Hematopoietic multipotent progenitor cell (in vitro differentiated cells): ENCODE measurements around the gene IQUB. TPM values are rescaled to one million over a fixed set of nuclear protein-coding genes. Genes with fewer than 3 reads are reported as not detected.
A peak's percentile ranks its signal among the peaks of the same experiment; 100 is the strongest.
"Not testable (repeated sequence)": the region's sequence is repeated elsewhere in the genome, so short reads cannot be mapped to it uniquely, and the experiment has no call there.

ENCODE experiments used
- DNase-seq, 3 donors: peaks; one replicate each; pipeline ENCODE4 v3.0.0-alpha.2; 2011 to 2015; ENCODE audit warnings: low read depth in 2 of 3, low spot score in 2 of 3
- total RNA-seq: library from RNA; depleted of rRNA; stranded (reverse); fragments of >200 nt; gene quantifications from one replicate; pipeline ENCODE4 v1.2.3, GENCODE V29; 2012

IQUB gene
- total RNA-seq, 1 donor, result under 0.01 TPM

- peak; percentile 5 to 73 (median 35) for DNase-seq
Measured at GRCh38 chr7:123494193-123494796, 40.1 kb downstream of the IQUB start.

GRCh38 chr7:123492485-123492884, 41.9 kb downstream of the IQUB start:
- no peak for DNase-seq

DNA sequence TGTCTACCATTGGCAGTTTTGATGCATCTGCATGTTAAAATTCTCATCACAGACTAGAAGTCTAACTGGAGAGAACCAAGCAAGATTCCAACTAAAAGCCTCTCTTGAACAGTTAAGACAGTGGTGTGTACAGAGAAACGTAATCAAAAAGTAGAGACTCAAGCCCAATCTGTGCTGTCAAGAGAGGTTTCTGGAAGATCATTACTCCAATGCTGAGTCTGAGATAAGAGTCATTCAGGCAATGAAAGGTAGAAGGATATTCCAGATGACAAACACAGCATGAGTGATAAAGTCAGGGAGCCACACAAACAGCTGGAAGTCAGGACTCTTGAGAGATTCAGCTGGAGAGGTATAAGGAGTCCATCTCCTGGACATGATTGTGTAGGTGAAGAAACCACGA, 48.7 kb downstream of the IQUB start:
- no peak for DNase-seq

GRCh38 chr7:123485187-123485586, 49.2 kb downstream of the IQUB start:
- DNase-seq, result no peak

DNA sequence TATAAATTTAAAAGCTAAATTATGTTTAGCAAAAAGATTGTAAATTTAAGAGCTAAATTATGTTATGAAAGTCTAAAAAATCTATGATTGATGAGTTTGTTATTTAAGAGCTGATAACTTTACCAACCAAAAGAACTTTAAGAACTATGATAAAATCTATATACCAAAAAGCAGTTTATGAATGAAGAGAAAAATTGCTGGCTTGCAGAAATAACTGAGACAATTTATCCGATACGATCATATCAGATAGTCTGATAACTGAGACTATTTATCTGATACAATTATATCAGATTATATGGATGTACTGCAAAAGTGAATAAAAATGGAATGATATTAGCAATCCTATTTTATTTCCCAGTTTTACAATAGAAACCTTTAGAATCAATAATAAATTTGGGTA, 50.2 kb downstream of the IQUB start:
- DNase-seq, result no peak

DNA sequence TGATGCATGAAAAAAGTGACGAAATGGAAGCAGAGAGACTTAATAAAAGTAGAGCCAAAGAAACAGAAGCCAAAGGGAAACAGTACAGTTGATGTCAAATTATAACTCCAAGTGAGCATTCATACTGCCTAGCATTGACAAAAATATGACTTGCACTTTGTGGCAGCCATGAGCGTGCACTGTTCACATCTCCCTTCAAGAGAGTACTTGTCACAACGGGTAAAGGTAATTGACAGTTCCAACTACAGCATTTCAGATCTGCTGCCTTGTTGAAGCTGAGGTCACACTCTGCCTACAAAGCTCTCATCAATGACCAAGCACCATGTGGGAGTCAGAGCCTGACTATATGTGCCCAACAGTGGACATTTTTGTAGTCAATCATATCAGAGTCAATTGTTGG, 54.3 kb downstream of the IQUB start:
- no peak for DNase-seq

GRCh38 chr7:123478056-123478455, 56.3 kb downstream of the IQUB start:
- DNase-seq, result not testable (repeated sequence)

- no peak for DNase-seq
Measured at GRCh38 chr7:123472750-123473445, 61.5 kb downstream of the IQUB start.

- no peak for DNase-seq
Measured at GRCh38 chr7:123472327-123472726, 62.1 kb downstream of the IQUB start.

GRCh38 chr7:123468303-123468702, 66.1 kb downstream of the IQUB start:
- no peak for DNase-seq

DNA sequence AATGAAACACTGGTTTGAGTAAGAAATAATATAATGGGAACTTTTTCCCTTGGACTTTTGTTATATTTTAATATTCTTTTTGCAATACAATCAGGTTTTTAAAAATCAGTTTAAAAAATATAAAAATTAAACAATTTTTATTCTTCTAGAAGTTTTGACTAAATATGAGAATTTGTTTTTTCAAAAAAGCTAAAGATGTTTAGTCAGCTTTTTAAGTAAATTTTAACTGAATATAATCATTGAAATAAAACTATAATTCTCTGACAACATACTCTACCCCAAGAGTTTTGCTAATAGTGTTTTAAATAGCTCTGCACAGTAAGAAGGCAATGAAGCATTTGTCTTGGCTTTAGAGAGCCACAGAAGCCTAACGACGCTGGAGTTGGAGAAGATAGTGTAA, 70.5 kb downstream of the IQUB start:
- no peak for DNase-seq

DNA sequence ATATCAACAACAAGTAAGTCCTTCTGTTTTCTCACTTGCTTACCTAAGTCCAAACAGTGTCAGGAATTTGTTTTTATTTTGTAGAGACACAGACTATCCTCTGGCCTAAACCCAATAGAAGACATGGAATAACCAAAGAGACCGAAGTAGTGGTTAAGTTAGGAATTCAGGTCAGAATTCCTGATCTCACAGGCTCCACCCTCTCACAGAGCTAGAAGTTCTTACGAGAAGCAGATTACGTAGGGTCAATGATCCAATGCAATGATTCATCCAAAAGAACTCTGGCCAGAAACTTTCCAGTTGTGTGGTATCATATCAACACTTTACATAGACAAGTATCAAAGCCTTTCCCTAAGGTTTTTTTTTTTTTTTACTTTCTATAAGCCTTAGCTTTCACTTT, 73.8 kb downstream of the IQUB start:
- DNase-seq, result no peak

- DNase-seq, result no peak
Measured at GRCh38 chr7:123455965-123456470, 78.4 kb downstream of the IQUB start.

DNA sequence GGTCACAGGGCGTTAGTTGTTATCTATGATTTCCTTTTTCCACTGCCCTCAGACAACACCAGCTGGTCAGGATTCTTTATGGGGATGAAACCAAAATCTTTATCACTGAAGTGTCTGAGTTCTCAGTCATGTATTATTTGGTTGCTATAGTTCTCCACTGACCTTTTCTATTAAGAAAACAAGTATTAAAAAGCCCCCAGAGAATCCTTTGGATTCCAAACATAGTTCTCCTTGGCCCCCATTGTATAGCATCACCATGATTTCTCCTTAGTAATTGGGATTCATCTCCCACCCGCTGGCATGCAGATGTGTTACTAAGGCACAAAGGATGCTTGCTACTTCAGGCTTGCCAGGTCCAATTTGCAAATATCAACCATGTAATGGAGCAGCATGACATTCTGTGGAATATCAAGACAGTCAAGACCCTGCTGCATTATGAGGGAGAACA, 94.3 kb downstream of the IQUB start:
- no peak for DNase-seq

- DNase-seq, result no peak
Measured at GRCh38 chr7:123439191-123439590, 95.2 kb downstream of the IQUB start.

GRCh38 chr7:123437447-123437995, 96.9 kb downstream of the IQUB start:
- peak in 1 of 3 donors; percentile 25 for DNase-seq

DNA sequence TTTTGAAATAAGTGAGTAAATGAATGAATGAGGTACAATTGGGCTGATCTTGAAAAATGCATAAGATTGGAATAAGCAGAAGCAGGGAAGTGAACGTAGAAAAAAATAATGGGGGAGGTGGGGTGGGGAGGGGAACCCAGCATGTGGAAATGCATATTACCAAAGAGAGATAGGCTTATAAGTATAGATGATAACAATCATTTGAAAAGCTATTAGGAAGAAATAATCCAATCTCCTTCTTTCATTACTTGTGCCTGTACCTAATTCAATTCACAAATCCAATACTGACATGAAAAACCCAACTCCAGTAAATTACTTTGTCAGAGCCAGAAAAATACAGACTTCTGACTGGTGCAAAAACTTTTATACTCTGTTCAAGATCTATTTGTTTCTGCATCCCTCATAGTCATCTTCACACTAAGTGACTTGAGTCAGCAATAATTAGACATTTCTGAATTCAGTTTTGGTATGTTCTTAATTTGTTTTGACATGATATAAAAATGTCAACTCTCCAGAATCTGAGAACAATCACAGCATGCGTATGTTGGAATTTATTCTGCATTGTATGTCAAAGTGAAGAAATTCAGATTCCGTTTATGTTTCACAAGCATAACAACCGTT, 99.2 kb downstream of the IQUB start:
- DNase-seq, result no peak

DNA sequence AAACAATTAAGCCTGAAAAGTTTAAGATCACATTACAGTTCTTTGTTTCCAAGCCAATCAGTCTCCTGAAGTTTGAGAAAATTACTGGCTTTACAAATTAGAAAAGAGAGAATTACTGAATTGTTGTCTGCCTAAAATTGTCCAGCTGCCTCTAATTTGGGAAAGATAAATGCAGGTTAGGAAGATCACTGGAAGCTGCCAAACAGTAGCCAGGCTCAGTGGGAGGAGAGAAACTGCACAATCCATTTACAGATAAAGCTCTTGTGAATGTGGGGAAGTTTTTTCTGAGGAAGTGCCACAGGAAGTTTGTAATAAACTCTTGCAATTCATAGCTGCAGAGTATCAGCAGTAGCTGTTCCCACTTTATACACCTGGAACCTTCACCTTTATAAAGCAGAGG, 100.7 kb downstream of the IQUB start:
- no peak for DNase-seq

GRCh38 chr7:123432601-123433000, 101.8 kb downstream of the IQUB start:
- no peak for DNase-seq

DNA sequence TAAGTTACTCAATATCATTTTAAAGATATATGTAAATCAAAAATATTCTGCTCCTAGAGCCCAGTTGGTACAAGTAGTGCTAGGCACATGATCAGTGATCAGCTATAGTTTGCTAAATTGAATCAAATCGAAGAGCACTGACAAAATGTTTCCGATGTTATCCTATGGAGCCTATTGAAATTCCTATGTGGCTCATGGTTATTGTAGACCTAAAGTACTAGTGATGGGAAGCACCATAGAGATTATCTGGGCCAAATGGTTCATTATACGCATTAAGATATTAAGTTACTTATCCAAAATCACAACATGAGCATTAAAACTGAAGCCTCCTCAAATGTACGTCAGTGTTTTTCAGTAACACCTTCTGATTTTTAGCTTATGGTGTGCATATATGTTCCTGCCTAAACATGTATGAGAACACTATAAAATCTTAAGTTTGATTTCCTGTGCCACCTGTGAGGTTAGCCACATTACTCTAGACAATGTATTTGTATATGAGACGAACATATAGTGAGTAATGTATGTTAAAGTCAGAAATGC, 103.2 kb downstream of the IQUB start:
- DNase-seq, result no peak

- DNase-seq, result no peak
Measured at GRCh38 chr7:123425246-123425645, 109.1 kb downstream of the IQUB start.
